Activated effector memory CD4-positive, alpha-beta T cell treated with anti-CD3 and anti-CD28 coated beads, Interleukin-2, amount 50 U/mL, for 16 hours (primary cell): ENCODE data around the gene MBD6.

Experiments
- DNase-seq: peaks from one replicate; pipeline ENCODE4 v3.0.0-alpha.2; 2020

Gene MBD6

GRCh38 chr12:57579011-57579410, 56.4 kb downstream of the MBD6 start:
- no peak for DNase-seq
